Renal cortex interstitium (tissue), 3 donors: ENCODE data around the gene GUCY2D. TPM values are rescaled to one million over a fixed set of nuclear protein-coding genes. Genes with fewer than 3 reads are reported as not detected.

Source experiments
- polyA plus RNA-seq, 3 donors: library from polyadenylated mRNA; unstranded; fragments of 120-200 nt; gene quantifications; one replicate each; pipeline ENCODE4 v1.2.1, GENCODE V29; 2013; ENCODE audit not compliant: insufficient read length in 3 of 3

GUCY2D gene
- polyA plus RNA-seq, 3 donors = 0.26 to 0.78 (median 0.47) TPM

Other genes with a start within 250 kb of the GUCY2D start
- 10 to 100 TPM; 20.9 to 35.4 (median 28.3) TPM for gene KDM6B, start 168.4 kb upstream of the GUCY2D start, polyA plus RNA-seq
- 10 to 100 TPM; 22.5 to 30.2 (median 24.3) TPM for gene TMEM88, start 147.5 kb upstream of the GUCY2D start, polyA plus RNA-seq
- 100 to 1,000 TPM in 2 of 3 donors, 10 to 100 TPM in 1; 64.5 to 134 (median 104) TPM for gene NAA38, start 145.1 kb upstream of the GUCY2D start, polyA plus RNA-seq
- 10 to 100 TPM; 23.4 to 29.0 (median 26.2) TPM for gene CYB5D1, start 144.6 kb upstream of the GUCY2D start, polyA plus RNA-seq
- 100 to 1,000 TPM; 168 to 213 (median 199) TPM for gene CHD3, start 113.8 kb upstream of the GUCY2D start, polyA plus RNA-seq
- 1 to 10 TPM; 3.8 to 4.8 (median 4.1) TPM for gene RNF227, start 86.3 kb upstream of the GUCY2D start, polyA plus RNA-seq
- 10 to 100 TPM; 10.6 to 17.1 (median 14.9) TPM for gene KCNAB3, start 72.8 kb upstream of the GUCY2D start, polyA plus RNA-seq
- gene TRAPPC1, start 70.7 kb upstream of the GUCY2D start, polyA plus RNA-seq = 100 to 1,000 TPM; 126 to 151 (median 146) TPM
- 10 to 100 TPM; 52.5 to 66.4 (median 55.7) TPM for gene CNTROB, start 70.4 kb upstream of the GUCY2D start, polyA plus RNA-seq
- 1 to 10 TPM; 1.0 to 1.3 (median 1.1) TPM for gene ALOX15B, start 36.4 kb downstream of the GUCY2D start, polyA plus RNA-seq
- gene ALOX12B, start 85.1 kb downstream of the GUCY2D start, polyA plus RNA-seq = 1 to 10 TPM in 1 of 3 donors, under 1 TPM in 2; 0.66 to 1.5 (median 0.72) TPM
- gene ALOXE3, start 115.9 kb downstream of the GUCY2D start, polyA plus RNA-seq = under 1 TPM in 1 of 3 donors, not detected in 2; 0.08 TPM
- under 1 TPM in 1 of 3 donors, not detected in 2; 0.17 TPM for gene HES7, start 121.5 kb downstream of the GUCY2D start, polyA plus RNA-seq
- 10 to 100 TPM; 29.0 to 53.9 (median 30.6) TPM for gene PER1, start 149.8 kb downstream of the GUCY2D start, polyA plus RNA-seq
- gene VAMP2, start 160.3 kb downstream of the GUCY2D start, polyA plus RNA-seq = 100 to 1,000 TPM; 107 to 150 (median 110) TPM
- gene TMEM107, start 173.8 kb downstream of the GUCY2D start, polyA plus RNA-seq = 10 to 100 TPM; 21.2 to 29.9 (median 28.3) TPM
- gene BORCS6, start 187.6 kb downstream of the GUCY2D start, polyA plus RNA-seq = 1 to 10 TPM; 2.6 to 5.2 (median 4.6) TPM
- 10 to 100 TPM; 34.1 to 44.5 (median 36.2) TPM for gene AURKB, start 208.0 kb downstream of the GUCY2D start, polyA plus RNA-seq
- 10 to 100 TPM; 22.6 to 42.1 (median 29.0) TPM for gene CTC1, start 245.4 kb downstream of the GUCY2D start, polyA plus RNA-seq
- gene PFAS, start 246.7 kb downstream of the GUCY2D start, polyA plus RNA-seq = 10 to 100 TPM; 37.6 to 46.6 (median 41.2) TPM